Neural progenitor cell (in vitro differentiated cells): ENCODE measurements around the gene PRKCB. TPM values are rescaled to one million over a fixed set of nuclear protein-coding genes. Genes with fewer than 3 reads are reported as not detected.

Experiments
- DNase-seq: peaks from one replicate; pipeline ENCODE4 v3.0.0-alpha.2; 2016; ENCODE audit warnings: low spot score
- H2AFZ ChIP-seq: fragments of 200-600 bp; sonication (generic); replicated peaks from 2 replicates; pipeline ENCODE4 v1.6.1; 2016; ENCODE audit warnings: antibody characterized with exemption
- H3F3A ChIP-seq: fragments of 200-600 bp; sonication (generic); 2 replicates; pipeline ENCODE4 v1.6.1; 2016; ENCODE audit warnings: antibody characterized with exemption, low read depth
- H3K27ac ChIP-seq: fragments of 200-600 bp; sonication (generic); 2 replicates; pipeline ENCODE4 v1.5.1; 2016; ENCODE audit warnings: mild to moderate bottlenecking
- H3K27me3 ChIP-seq: fragments of 200-600 bp; sonication (generic); 2 replicates; pipeline ENCODE4 v1.6.1; 2016; ENCODE audit warnings: mild to moderate bottlenecking, moderate library complexity
- H3K36me3 ChIP-seq: fragments of 200-600 bp; sonication (generic); 2 replicates; pipeline ENCODE4 v1.5.1; 2016
- H3K4me1 ChIP-seq: fragments of 200-600 bp; sonication (generic); 2 replicates; pipeline ENCODE4 v1.6.1; 2016; ENCODE audit warnings: mixed run types
- H3K4me2 ChIP-seq: fragments of 200-600 bp; sonication (generic); 2 replicates; pipeline ENCODE4 v1.6.1; 2016
- H3K4me3 ChIP-seq: fragments of 200-600 bp; sonication (generic); 2 replicates; pipeline ENCODE4 v1.5.1; 2016
- H3K79me2 ChIP-seq: fragments of 200-600 bp; sonication (generic); 2 replicates; pipeline ENCODE4 v1.6.1; 2016; ENCODE audit warnings: low read depth
- H3K9ac ChIP-seq: fragments of 200-600 bp; sonication (generic); 2 replicates; pipeline ENCODE4 v1.6.1; 2016
- H3K9me3 ChIP-seq: fragments of 200-600 bp; sonication (generic); 2 replicates; pipeline ENCODE4 v1.5.1; 2016; ENCODE audit warnings: low read depth
- H4K20me1 ChIP-seq: fragments of 200-600 bp; sonication (generic); 2 replicates; pipeline ENCODE4 v1.6.1; 2016; ENCODE audit warnings: low read depth
- H3K27ac Mint-ChIP-seq: 3 replicates; pipeline ENCODE4 v1.8.0; 2021; ENCODE audit warnings: mixed read lengths
- H3K27me3 Mint-ChIP-seq: 2 replicates; pipeline ENCODE4 v1.8.0; 2022; ENCODE audit warnings: low read depth, mild to moderate bottlenecking, inconsistent platforms, moderate library complexity, mixed read lengths; ENCODE audit not compliant: insufficient read depth
- H3K36me3 Mint-ChIP-seq: 3 replicates; pipeline ENCODE4 v1.8.0; 2021; ENCODE audit warnings: mixed read lengths
- H3K4me1 Mint-ChIP-seq: 3 replicates; pipeline ENCODE4 v1.8.0; 2021; ENCODE audit warnings: mixed read lengths
- H3K4me3 Mint-ChIP-seq: 3 replicates; pipeline ENCODE4 v1.8.0; 2021; ENCODE audit warnings: mild to moderate bottlenecking, moderate library complexity, mixed read lengths
- H3K9me3 Mint-ChIP-seq: 3 replicates; pipeline ENCODE4 v1.8.0; 2020; ENCODE audit warnings: mixed read lengths
- CTCF ChIP-seq: fragments of 200-600 bp; sonication (generic); IDR thresholded peaks from 2 replicates; pipeline ENCODE4 v1.5.1; 2017; ENCODE audit warnings: antibody characterized with exemption, mild to moderate bottlenecking
- EZH2 ChIP-seq: fragments of 200-600 bp; sonication (generic); IDR thresholded peaks from 2 replicates; pipeline ENCODE4 v1.6.1; 2017; ENCODE audit warnings: antibody characterized with exemption, mild to moderate bottlenecking, moderate library complexity
- EZH2phosphoT487 ChIP-seq: fragments of 200-600 bp; sonication (generic); IDR thresholded peaks from 2 replicates; pipeline ENCODE4 v1.6.1; 2017; ENCODE audit warnings: antibody characterized with exemption
- total RNA-seq: library from RNA; depleted of rRNA; stranded (reverse); fragments of >200 nt; gene quantifications from 2 replicates; pipeline ENCODE4 v1.2.3, GENCODE V29; 2015; ENCODE audit warnings: low replicate concordance

PRKCB gene
- total RNA-seq, 1 donor from 2014 or later, result 9.5 TPM

GRCh38 chr16:23999663-24000062 lies 163.9 kb downstream of the PRKCB start:
- no peaks in the 10 kb centered on the region for H4K20me1 ChIP-seq
- no peaks in the 10 kb centered on the region for H3K27me3 ChIP-seq
- DNase-seq, result no peak
- H2AFZ ChIP-seq, result no peak overlapping the region
- no peak overlapping the region for H3K4me3 ChIP-seq
- H3K36me3 ChIP-seq, result no peaks in the 10 kb centered on the region
- Mint-ChIP-seq H3K36me3 (no peaks in the 10 kb centered on the region), H3K4me3 (no peak overlapping the region), H3K27ac (no peak overlapping the region), H3K9me3 (no peaks in the 10 kb centered on the region), H3K27me3 (no peaks in the 10 kb centered on the region), H3K4me1 (no peaks in the 10 kb centered on the region)
- H3K4me2 ChIP-seq, result no peak overlapping the region
- TF ChIP-seq EZH2 (no peak), CTCF (no peak), EZH2phosphoT487 (no peak)
- no peaks in the 10 kb centered on the region for H3K4me1 ChIP-seq
- H3K79me2 ChIP-seq, result no peaks in the 10 kb centered on the region
- H3K9ac ChIP-seq, result no peak overlapping the region
- no peak overlapping the region for H3K27ac ChIP-seq
- H3K9me3 ChIP-seq, result no peaks in the 10 kb centered on the region
- H3F3A ChIP-seq, result no peaks in the 10 kb centered on the region

GRCh38 chr16:24001710-24002109 lies 165.9 kb downstream of the PRKCB start:
- H3K36me3 Mint-ChIP-seq, result no peaks in the 10 kb centered on the region
- no peaks in the 10 kb centered on the region for H3K27me3 Mint-ChIP-seq
- no peaks in the 10 kb centered on the region for H3K4me1 ChIP-seq
- no peak overlapping the region for H2AFZ ChIP-seq
- H3K79me2 ChIP-seq, result no peaks in the 10 kb centered on the region
- no peaks in the 10 kb centered on the region for H3F3A ChIP-seq
- H3K4me3 ChIP-seq, result no peak overlapping the region
- no peak overlapping the region for H3K9ac ChIP-seq
- H3K27me3 ChIP-seq, result no peaks in the 10 kb centered on the region
- H3K36me3 ChIP-seq, result no peaks in the 10 kb centered on the region
- H3K9me3 ChIP-seq, result no peaks in the 10 kb centered on the region
- no peaks in the 10 kb centered on the region for H3K9me3 Mint-ChIP-seq
- H3K27ac ChIP-seq, result no peak overlapping the region
- H3K4me3 Mint-ChIP-seq, result no peak overlapping the region
- no peak overlapping the region for H3K27ac Mint-ChIP-seq
- H4K20me1 ChIP-seq, result no peaks in the 10 kb centered on the region
- H3K4me2 ChIP-seq, result no peak overlapping the region
- H3K4me1 Mint-ChIP-seq, result no peaks in the 10 kb centered on the region
- TF ChIP-seq EZH2 (no peak), EZH2phosphoT487 (no peak), CTCF (no peak)
- DNase-seq, result no peak

- no peaks in the 10 kb centered on the region for H3K4me1 ChIP-seq
- H3K36me3 ChIP-seq, result no peaks in the 10 kb centered on the region
- DNase-seq, result no peak
- no peaks in the 10 kb centered on the region for H4K20me1 ChIP-seq
- H3K4me3 ChIP-seq, result no peak overlapping the region
- no peak overlapping the region for H3K27ac Mint-ChIP-seq
- H3K27me3 ChIP-seq, result no peaks in the 10 kb centered on the region
- no peaks in the 10 kb centered on the region for H3K9me3 Mint-ChIP-seq
- H3K9me3 ChIP-seq, result no peaks in the 10 kb centered on the region
- H3K9ac ChIP-seq, result no peak overlapping the region
- H3K4me3 Mint-ChIP-seq, result no peak overlapping the region
- H2AFZ ChIP-seq, result no peak overlapping the region
- H3K79me2 ChIP-seq, result no peaks in the 10 kb centered on the region
- no peaks in the 10 kb centered on the region for H3K4me1 Mint-ChIP-seq
- TF ChIP-seq EZH2phosphoT487 (no peak), CTCF (no peak), EZH2 (no peak)
- no peaks in the 10 kb centered on the region for H3K27me3 Mint-ChIP-seq
- no peak overlapping the region for H3K4me2 ChIP-seq
- H3F3A ChIP-seq, result no peaks in the 10 kb centered on the region
- no peaks in the 10 kb centered on the region for H3K36me3 Mint-ChIP-seq
- H3K27ac ChIP-seq, result no peak overlapping the region
Observed at GRCh38 chr16:24002619-24003018, 166.8 kb downstream of the PRKCB start.
